ENCODE measurements around the gene MDM2. TPM values are rescaled to one million over a fixed set of nuclear protein-coding genes. Genes with fewer than 3 reads are reported as not detected.

The MDM2 gene
- total RNA-seq, 1 experiment from 2014 or later: 95.2 TPM

- Histone ChIP-seq H3K9me3 (ENCODE audit: insufficient read depth, low read depth) (no peaks in the 10 kb centered on the region; the same call in 1 of the 2 replicates), H3K9me2 (ENCODE audit: insufficient read depth) (no peaks in the 10 kb centered on the region), H3K36me3 (ENCODE audit: low read depth) (no peaks in the 10 kb centered on the region), H3K4me2 (no peak overlapping the region), H3K27me3 (ENCODE audit: insufficient read depth, low read depth) (no peaks in the 10 kb centered on the region), H2AFZ (no peak overlapping the region), H3K4me1 (replicated peaks; ENCODE audit: insufficient read depth) (no peaks in the 10 kb centered on the region), H3K79me2 (ENCODE audit: low read depth) (no peaks in the 10 kb centered on the region), H4K20me1 (ENCODE audit: insufficient read depth) (no peaks in the 10 kb centered on the region), H3F3A (ENCODE audit: insufficient read depth, low read depth) (no peaks in the 10 kb centered on the region), H3K27ac (no peak overlapping the region), H3K4me3 (no peak overlapping the region)
- BruUV-seq (replicated peaks): no TSS peak
- ChIA-PET POLR2A (ENCODE audit: unreplicated experiment) (no interaction called here), CTCF (no interaction called here)
- no peak for DNase-seq
- no peak for TF ChIP-seq CTCF (conservative IDR thresholded peaks at IDR 0.05)
- no peak for TF ChIP-seq EZH2 (IDR thresholded peaks at IDR 0.05; ENCODE audit: low read depth)
- intact Hi-C loops (cut with micrococcal nuclease; ENCODE audit: unreplicated experiment): no loop called here
These were observed 70.9 kb downstream of the MDM2 start for GRCh38 chr12:68878846-68879245.

GRCh38 chr12:68880660-68881325 lies 72.8 kb downstream of the MDM2 start:
- Histone ChIP-seq H4K20me1 (ENCODE audit: insufficient read depth) (no peaks in the 10 kb centered on the region), H2AFZ (no peak overlapping the region), H3K9me3 (ENCODE audit: insufficient read depth, low read depth) (no peaks in the 10 kb centered on the region; the same call in 1 of the 2 replicates), H3K79me2 (ENCODE audit: low read depth) (no peaks in the 10 kb centered on the region), H3K9me2 (ENCODE audit: insufficient read depth) (no peaks in the 10 kb centered on the region), H3K4me2 (no peak overlapping the region), H3K27me3 (ENCODE audit: insufficient read depth, low read depth) (no peaks in the 10 kb centered on the region), H3F3A (ENCODE audit: insufficient read depth, low read depth) (no peaks in the 10 kb centered on the region), H3K4me1 (replicated peaks; ENCODE audit: insufficient read depth) (no peaks in the 10 kb centered on the region), H3K27ac (no peak overlapping the region), H3K4me3 (no peak overlapping the region), H3K36me3 (ENCODE audit: low read depth) (no peaks in the 10 kb centered on the region)
- CTCF ChIA-PET: interaction anchor here (0.6 kb wide), 1 partner anchor 122 kb away, joined by 6 read pairs; no protein-coding TSS in a partner anchor
- BruUV-seq (replicated peaks): no TSS peak
- TF ChIP-seq CTCF (conservative IDR thresholded peaks at IDR 0.05): no peak
- no peak for TF ChIP-seq EZH2 (IDR thresholded peaks at IDR 0.05; ENCODE audit: low read depth)
- intact Hi-C loops (cut with micrococcal nuclease; ENCODE audit: unreplicated experiment): no loop called here
- no peak for DNase-seq
- POLR2A ChIA-PET (ENCODE audit: unreplicated experiment): no interaction called here

- no peak overlapping the region for H3K4me3 ChIP-seq
- H3K27ac ChIP-seq: no peak overlapping the region
- H3K36me3 ChIP-seq (ENCODE audit: low read depth): no peaks in the 10 kb centered on the region
- H3K9me3 ChIP-seq (ENCODE audit: insufficient read depth, low read depth): no peaks in the 10 kb centered on the region; the same call in 1 of the 2 replicates
- ChIA-PET CTCF (no interaction called here), POLR2A (ENCODE audit: unreplicated experiment) (no interaction called here)
- BruUV-seq (replicated peaks): no TSS peak
- DNase-seq: no peak
- TF ChIP-seq CTCF (conservative IDR thresholded peaks at IDR 0.05) (no peak), EZH2 (IDR thresholded peaks at IDR 0.05; ENCODE audit: low read depth) (no peak)
- no peaks in the 10 kb centered on the region for H3K79me2 ChIP-seq (ENCODE audit: low read depth)
- no peak overlapping the region for H3K4me2 ChIP-seq
- H3K4me1 ChIP-seq (replicated peaks; ENCODE audit: insufficient read depth): no peaks in the 10 kb centered on the region
- no peaks in the 10 kb centered on the region for H4K20me1 ChIP-seq (ENCODE audit: insufficient read depth)
- H3K27me3 ChIP-seq (ENCODE audit: insufficient read depth, low read depth): no peaks in the 10 kb centered on the region
- no peak overlapping the region for H2AFZ ChIP-seq
- intact Hi-C loops (cut with micrococcal nuclease; ENCODE audit: unreplicated experiment): no loop called here
- no peaks in the 10 kb centered on the region for H3K9me2 ChIP-seq (ENCODE audit: insufficient read depth)
- H3F3A ChIP-seq (ENCODE audit: insufficient read depth, low read depth): no peaks in the 10 kb centered on the region
These were observed 74.4 kb downstream of the MDM2 start for GRCh38 chr12:68882251-68882964.
